KOPT-K1 (cell line): Measurements from ENCODE around the gene NBAS.
"Not testable (repeated sequence)": the region's sequence is repeated elsewhere in the genome, so short reads cannot be mapped to it uniquely, and the experiment has no call there.

Source experiments
- H3K27ac ChIP-seq: fragments of 200-600 bp; sonication (generic); 2 replicates; pipeline ENCODE4 v1.5.1; 2016; ENCODE audit warnings: antibody characterized with exemption, mild to moderate bottlenecking, low read depth, low read length; ENCODE audit not compliant: poor library complexity, severe bottlenecking
- H3K36me3 ChIP-seq: fragments of 200-600 bp; sonication (generic); 2 replicates; pipeline ENCODE4 v1.5.1; 2017; ENCODE audit warnings: antibody characterized with exemption, mild to moderate bottlenecking, low read length, moderate library complexity; ENCODE audit not compliant: insufficient read depth
- H3K9me3 ChIP-seq: fragments of 200-600 bp; sonication (generic); 2 replicates; pipeline ENCODE4 v1.5.1; 2017; ENCODE audit warnings: antibody characterized with exemption, low read length, mild to moderate bottlenecking; ENCODE audit not compliant: insufficient read depth, poor library complexity, severe bottlenecking

NBAS gene

DNA sequence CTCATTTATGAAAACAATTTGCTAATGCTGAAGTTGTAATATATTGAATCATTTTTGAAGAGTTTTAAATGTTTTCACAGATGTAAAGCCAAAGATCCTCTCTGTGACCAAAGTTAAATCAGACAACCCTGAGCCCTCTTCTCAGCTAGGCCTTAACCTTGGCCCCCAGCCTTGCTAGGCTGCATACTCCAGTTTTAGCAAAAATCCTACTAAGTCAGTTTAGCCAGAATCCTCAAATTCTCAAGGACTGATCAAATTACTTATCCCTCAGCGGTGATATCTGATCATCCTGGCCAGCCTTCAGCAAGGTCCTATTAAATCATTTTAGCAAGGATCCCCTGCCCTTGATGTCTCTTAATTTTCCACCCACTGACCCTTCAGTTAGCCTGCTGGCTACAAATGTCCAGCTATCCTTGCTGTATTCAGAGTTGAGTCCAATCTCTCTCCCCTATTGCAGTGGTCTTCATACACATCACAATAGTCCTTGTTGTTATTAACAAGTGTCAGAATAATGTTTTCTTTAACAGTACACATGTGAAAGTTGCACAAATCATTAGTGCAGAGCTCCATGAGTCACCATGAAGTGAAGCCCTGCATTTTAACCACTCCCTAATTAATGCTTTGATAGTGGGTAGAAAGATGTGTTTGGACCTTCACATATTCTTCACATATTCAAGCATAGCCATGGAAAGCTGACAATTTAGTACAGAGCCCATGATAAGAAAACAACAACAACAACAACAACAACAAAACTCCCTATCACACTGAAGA, 206.4 kb downstream of the NBAS start:
- no peak overlapping the region for H3K27ac ChIP-seq
- no peaks in the 10 kb centered on the region for H3K9me3 ChIP-seq
- peaks cover 33% of the 10 kb centered on the region for H3K36me3 ChIP-seq

DNA sequence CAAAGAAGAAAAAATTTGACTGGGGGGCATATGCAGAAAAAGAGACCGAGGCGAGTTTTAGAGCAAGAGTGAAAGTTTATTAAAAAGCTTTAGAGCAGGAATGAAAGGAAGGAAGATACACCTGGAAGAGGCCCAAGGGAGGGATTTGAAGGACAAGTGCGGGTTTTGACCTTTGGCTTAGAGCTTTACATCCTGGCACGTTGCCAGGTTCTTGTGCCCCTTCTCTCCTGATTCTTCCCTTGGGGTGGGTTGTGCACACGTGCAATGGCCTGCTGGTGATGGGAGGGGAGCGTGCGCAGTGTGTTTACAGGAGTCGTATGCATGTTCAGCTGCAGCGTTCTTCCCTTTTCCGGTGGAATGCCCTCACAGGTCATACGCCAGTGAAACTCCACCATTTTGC, 208.8 kb downstream of the NBAS start:
- H3K27ac ChIP-seq: no peak overlapping the region
- no peaks in the 10 kb centered on the region for H3K9me3 ChIP-seq
- peaks cover 33% of the 10 kb centered on the region for H3K36me3 ChIP-seq

DNA sequence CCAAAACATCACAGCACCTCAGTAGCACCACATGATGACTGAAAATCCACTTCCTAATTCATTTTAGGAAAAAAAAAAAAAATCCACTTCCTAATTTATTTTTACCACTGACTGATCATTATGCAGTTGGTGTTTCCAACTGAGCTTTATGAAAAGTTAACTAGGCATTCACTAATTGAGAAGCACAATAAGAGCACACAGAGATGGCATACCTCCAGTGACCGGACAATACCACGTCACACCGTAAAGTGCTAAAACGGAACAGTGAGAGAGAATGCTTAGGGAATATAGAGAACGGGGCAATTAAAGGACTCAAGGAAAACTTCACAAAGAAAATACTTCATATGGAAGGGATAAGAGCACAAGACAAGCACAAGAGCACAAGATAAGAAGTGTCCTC, 212.5 kb downstream of the NBAS start:
- no peak overlapping the region for H3K27ac ChIP-seq
- no peaks in the 10 kb centered on the region for H3K9me3 ChIP-seq
- H3K36me3 ChIP-seq: peaks cover 21% of the 10 kb centered on the region; the same call in 1 of the 2 replicates

DNA sequence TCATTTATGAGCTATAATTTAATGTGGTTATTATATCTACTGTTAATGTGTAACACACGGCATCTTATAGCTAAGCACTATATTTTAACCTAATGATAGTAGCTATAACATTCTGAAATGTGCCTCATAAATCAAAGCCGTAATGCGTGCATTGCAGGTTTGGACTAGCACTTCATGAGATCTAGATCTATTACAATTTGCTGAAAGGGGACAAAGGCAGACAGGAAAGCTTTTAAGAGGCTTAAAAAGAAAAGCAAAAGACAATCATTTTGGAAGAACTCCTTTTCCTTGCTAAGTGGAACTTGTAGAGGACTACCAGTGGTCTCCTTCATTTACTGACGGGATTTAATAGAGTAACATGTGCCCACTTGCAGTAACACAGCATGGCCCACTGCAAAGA, 213.1 kb downstream of the NBAS start:
- H3K9me3 ChIP-seq: peaks cover 2% of the 10 kb centered on the region
- peaks cover 15% of the 10 kb centered on the region; the same call in 1 of the 2 replicates for H3K36me3 ChIP-seq
- H3K27ac ChIP-seq: no peak overlapping the region

DNA sequence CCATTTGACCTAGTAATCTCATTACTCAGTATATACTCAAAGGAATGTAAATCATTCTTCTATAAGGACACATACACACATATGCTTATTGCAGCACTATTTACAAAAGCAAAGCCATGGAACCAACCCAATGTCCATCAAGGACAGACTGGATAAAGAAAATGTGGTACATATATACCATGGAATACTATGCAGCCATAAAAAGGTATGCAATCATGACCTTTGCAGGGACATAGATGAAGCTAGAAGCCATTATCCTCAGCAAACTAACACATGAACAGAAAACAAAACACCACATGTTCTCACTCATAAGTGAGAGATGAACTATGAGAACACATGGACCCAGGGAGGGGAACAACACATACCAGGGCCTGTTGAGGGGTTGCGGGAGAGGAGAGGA, 214.5 kb downstream of the NBAS start:
- H3K27ac ChIP-seq: no peak overlapping the region
- peaks cover 8% of the 10 kb centered on the region; the same call in 1 of the 2 replicates for H3K36me3 ChIP-seq
- peaks cover 4% of the 10 kb centered on the region for H3K9me3 ChIP-seq

DNA sequence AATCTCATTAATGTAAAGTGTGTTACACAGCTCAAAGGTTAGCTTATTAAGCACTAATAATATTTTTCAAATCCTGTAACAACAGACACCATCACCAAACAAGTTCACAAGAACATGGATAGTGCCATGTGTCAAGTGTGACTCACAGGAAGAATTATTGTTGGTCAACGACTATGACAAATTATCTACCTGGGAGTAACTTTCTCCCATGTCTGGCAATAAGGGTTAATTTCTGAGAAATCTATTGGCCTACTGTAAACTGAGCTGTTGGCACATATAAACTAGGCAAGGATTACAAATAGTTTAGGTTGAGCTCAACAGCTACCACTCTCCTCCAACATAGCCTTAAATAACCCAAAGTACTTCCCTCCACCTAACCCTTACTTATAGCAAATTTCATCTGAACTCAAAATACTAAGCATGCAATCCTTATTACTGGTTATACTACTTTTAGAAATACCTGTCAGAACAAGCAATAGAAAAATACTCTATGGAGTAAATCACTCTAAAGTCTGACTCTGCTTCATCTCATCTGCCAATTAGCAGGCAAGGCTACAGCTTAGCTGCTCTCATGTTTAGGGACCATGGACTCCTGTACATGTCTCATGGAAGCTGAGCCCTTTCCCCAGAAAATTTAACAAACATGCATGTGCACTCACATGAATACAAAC, 223.0 kb downstream of the NBAS start:
- no peaks in the 10 kb centered on the region for H3K36me3 ChIP-seq
- peaks cover 3% of the 10 kb centered on the region for H3K9me3 ChIP-seq
- H3K27ac ChIP-seq: no peak overlapping the region

DNA sequence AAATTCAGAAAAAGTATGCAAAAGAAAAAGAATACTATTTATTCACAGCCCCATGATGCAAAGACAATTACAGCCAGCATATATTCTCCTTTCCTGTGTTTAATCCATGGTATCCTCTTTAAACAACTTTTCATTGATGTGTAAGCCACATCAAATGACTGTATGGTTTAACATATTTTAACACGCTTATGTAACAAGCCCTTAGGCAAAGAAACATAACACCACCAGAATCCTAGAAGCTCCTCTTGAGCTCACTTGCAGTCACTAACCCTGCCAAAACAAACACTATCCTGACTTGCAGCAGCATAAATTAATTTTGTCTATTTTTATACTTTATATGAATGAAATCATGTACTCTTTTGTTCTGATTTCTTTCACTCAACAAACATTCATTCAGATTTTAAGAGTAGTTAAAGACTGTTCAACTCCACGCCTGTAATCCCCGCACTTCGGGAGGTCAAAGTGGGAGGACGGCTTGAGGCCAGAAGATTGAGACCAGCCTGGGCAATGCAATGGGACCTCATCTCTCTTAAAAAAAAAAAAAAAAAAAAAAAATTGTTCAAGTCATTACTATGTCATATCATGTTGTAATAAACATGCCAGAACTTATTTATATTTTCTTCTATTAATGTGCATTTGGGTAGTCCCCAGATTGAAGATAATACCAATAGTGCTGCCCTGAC, 226.3 kb downstream of the NBAS start:
- Histone ChIP-seq H3K9me3 (no peaks in the 10 kb centered on the region), H3K36me3 (peaks cover 9% of the 10 kb centered on the region), H3K27ac (no peak overlapping the region)

DNA sequence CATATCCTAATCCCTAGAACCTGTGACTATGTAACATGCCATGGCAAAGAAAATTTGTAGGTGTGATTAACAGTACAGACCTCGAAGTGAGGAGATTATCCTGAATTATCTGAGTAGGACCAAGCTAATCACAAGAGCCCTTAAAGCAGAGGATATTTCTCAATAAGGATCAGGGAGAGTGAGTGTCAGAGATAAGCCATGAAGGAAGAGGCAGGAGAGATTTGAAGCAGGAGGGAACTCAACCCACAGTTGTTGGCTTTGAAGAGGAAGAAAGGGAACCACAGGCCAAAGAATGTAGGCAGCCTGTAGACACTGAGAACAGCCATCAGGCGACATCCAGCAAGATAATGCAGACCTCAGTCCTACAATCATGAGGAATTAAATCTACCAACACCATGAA, 229.3 kb downstream of the NBAS start:
- Histone ChIP-seq H3K9me3 (no peaks in the 10 kb centered on the region), H3K27ac (no peak overlapping the region), H3K36me3 (peaks cover 27% of the 10 kb centered on the region)

DNA sequence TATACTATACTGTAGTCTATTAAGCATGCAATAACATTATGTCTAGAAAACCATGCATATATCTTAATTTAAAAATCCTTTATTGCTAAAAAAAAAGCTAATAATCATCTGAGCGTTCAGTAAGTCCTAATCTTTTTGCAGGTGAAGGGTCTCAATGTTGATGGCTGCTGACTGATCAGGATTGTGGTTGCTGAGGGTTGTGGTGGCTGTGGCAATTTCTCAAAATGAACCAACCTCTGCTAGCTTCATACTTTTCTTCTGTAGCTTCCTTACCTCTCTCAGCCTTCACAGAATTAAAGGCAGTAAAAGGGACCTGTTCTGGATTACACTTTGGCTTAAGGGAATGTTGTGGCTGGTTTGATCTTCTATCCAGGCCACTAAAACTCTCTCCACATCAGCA, 235.8 kb downstream of the NBAS start:
- Histone ChIP-seq H3K36me3 (peaks cover 23% of the 10 kb centered on the region), H3K27ac (no peak overlapping the region), H3K9me3 (no peaks in the 10 kb centered on the region)

DNA sequence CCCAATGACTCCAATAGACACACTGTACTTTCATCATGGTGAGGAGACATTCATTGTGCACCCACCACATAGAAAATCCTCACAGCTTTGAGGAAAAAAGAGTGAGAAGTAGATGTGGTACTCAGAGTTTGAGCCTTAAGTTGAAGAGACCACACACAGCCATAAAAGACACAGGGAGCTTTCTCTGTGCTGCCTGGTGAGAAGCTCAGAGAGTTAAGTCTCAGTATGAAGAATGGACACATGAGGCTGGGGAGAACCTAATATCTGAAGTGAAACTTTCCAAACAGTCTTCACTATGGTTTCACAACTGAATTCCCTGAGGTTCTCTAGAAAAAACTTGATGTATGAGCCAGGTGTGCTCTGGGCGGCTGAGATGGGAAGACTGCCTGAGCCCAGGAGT, 237.9 kb downstream of the NBAS start:
- H3K9me3 ChIP-seq: peaks cover 6% of the 10 kb centered on the region
- H3K36me3 ChIP-seq: peaks cover 2% of the 10 kb centered on the region; the same call in 1 of the 2 replicates
- H3K27ac ChIP-seq: no peak overlapping the region

DNA sequence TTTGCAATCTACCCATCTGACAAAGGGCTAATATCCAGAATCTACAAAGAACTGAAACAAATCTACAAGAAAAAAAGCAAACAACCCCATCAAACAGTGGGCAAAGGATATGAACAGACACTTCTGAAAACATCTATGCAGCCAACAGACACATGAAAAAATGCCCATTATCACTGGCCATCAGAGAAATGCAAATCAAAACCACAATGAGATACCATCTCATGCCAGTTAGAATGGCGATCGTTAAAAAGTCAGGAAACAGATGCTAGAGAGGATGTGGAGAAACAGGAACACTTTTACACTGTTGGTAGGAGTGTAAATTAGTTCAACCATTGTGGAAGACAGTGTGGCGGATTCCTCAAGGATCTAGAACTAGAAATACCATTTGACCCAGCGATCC, 239.7 kb downstream of the NBAS start:
- H3K36me3 ChIP-seq, H3K27ac ChIP-seq: not testable (repeated sequence)
- H3K9me3 ChIP-seq: peaks cover 15% of the 10 kb centered on the region

DNA sequence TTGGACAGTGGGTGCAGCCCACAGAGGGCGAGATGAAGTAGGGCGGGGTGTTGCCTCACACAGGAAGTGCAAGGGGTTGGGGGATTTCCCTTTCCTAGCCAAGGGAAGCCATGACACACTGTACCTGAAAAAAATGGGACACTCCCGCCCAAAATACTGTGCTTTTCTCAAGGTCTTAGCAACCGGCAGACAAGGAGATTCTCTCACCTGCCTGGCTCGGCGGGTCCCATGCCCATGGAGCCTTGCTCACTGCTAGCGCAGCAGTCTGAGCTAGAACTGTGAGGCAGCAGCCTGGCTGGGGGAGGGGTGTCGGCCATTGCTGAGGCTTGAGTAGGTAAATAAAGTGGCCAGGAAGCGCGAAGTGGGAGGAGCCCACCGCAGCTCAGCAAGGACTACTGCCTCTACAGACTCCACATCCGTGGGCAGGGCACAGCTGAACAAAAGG, 244.7 kb downstream of the NBAS start:
- no peak overlapping the region for H3K27ac ChIP-seq
- H3K9me3 ChIP-seq: peaks cover 20% of the 10 kb centered on the region
- no peaks in the 10 kb centered on the region; the same call in 1 of the 2 replicates for H3K36me3 ChIP-seq

DNA sequence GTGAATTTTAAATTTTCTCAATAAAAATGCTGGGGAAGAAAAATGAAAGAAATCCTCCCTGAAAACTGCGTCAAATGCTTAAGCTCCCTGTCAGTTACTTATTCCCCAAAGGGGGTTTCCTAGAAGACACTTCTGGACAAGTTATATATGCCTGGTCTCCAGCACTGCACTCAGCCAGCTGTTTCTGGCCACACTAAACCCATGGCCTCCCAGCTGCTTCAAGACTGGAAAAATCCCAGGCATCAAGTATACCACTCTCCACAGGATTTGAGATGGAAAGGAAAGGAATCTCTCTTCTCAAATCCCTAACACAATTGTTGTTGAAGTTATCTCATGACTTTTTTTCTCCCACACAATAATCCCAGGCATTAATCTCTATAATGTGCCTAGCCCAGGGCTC, 245.7 kb downstream of the NBAS start:
- Histone ChIP-seq H3K36me3 (no peaks in the 10 kb centered on the region; the same call in 1 of the 2 replicates), H3K27ac (no peak overlapping the region), H3K9me3 (peaks cover 20% of the 10 kb centered on the region)

DNA sequence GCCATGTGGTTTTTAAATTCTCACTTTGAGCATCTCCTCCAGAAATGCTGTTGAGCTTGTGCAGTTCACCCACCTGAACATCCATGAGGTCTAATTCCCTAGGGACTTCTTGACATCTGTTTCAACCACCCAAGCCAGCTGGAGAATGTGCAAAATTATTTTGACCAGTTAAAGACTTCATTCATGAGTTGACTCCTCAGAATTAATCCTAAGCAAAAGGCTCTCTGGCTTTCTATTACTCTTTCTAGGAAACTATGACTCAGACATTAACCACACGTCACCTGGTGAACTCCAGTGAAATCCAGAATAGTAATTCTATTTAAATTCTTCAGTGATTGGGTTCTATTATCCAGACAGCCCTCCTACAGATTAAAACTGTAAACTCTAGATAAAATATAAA, 247.5 kb downstream of the NBAS start:
- no peaks in the 10 kb centered on the region; the same call in 1 of the 2 replicates for H3K36me3 ChIP-seq
- H3K9me3 ChIP-seq: peaks cover 14% of the 10 kb centered on the region
- peak overlapping the region; percentile 21 for H3K27ac ChIP-seq

DNA sequence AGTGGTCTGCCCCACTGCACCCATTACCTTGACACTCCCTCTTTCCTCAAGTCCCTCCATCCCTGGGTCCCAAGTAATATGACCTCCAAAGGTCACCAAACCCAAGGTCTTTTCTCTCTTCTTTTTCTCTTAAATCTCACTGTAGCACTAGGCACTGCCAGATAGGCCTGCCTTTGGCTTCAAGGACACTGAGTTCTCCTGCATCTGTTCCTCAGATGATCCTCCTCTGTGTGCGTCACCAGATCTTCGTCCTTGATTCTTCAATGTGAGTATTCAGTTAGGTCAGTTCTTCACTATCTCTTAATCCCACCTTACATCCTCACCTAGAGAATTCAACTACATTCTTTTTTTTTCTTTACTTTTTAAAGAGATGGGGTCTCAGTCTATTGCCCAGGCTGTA, 249.2 kb downstream of the NBAS start:
- Histone ChIP-seq H3K9me3 (peaks cover 9% of the 10 kb centered on the region), H3K36me3 (peaks cover 4% of the 10 kb centered on the region; the same call in 1 of the 2 replicates), H3K27ac (peak overlapping the region; percentile 82)
